K562 (cell line): Measurements from ENCODE around the gene CEP76.

ENCODE experiments used
- FIP1L1 ChIP-seq: fragments of 200-400 bp; formaldehyde crosslinking; IDR thresholded peaks from 2 replicates; pipeline ENCODE4 v1.6.1; 2018; ENCODE audit warnings: mild to moderate bottlenecking, low read depth, low read length; ENCODE audit not compliant: poor library complexity, severe bottlenecking
- KDM1A ChIP-seq, 2 experiments: fragments of 450-650 bp; IDR thresholded peaks; 2 replicates each; pipeline ENCODE4 v1.6.1; 2016; ENCODE audit warnings: mild to moderate bottlenecking in 2 of 2
- MTA3 ChIP-seq: fragments of 450-650 bp; formaldehyde crosslinking; IDR thresholded peaks from 2 replicates; pipeline ENCODE4 v1.6.1; 2017; ENCODE audit warnings: mild to moderate bottlenecking, borderline replicate concordance
- RBM25 ChIP-seq: fragments of 200-400 bp; formaldehyde crosslinking; IDR thresholded peaks from 2 replicates; pipeline ENCODE4 v1.6.1; 2018; ENCODE audit warnings: low read length, low read depth, moderate library complexity; ENCODE audit not compliant: severe bottlenecking
- SRF ChIP-seq, 2 experiments: fragments of 250-450, 450-650 bp in 1 of 2; sonication (Bioruptor Pico) in 1 of 2; sonication (generic) in 1 of 2; formaldehyde crosslinking; IDR thresholded peaks; 2 replicates each; pipeline versions ENCODE4 v1.5.0 to v1.5.1; 2020 to 2022; ENCODE audit warnings: mild to moderate bottlenecking in 1 of 2, missing genetic modification reagents in 1 of 2
- TCF7L2 ChIP-seq: fragments of 150-350 bp; IDR thresholded peaks from 2 replicates; pipeline ENCODE4 v1.6.1; 2016; ENCODE audit warnings: low read depth, mild to moderate bottlenecking, low read length, moderate library complexity
- TF ChIP-seq, protein P1 (sequence below): sonication (generic); formaldehyde crosslinking; IDR thresholded peaks from 2 replicates; pipeline ENCODE4 v1.8.0; 2022; ENCODE audit warnings: mild to moderate bottlenecking, missing genetic modification reagents
- TF ChIP-seq, protein P2 (sequence below), 3 experiments: IDR thresholded peaks in 2 of 3; conservative IDR thresholded peaks in 1 of 3; 2 replicates each; pipeline ENCODE4 v1.5.1; 2011 to 2012; ENCODE audit warnings: low read length in 3 of 3, mild to moderate bottlenecking in 3 of 3, control low read depth in 2 of 3, improper control_type of control experiment in 1 of 3, inconsistent platforms in 1 of 3, low read depth in 1 of 3, mixed read lengths in 1 of 3, moderate library complexity in 1 of 3; ENCODE audit not compliant: insufficient read depth in 2 of 3

DNA sequence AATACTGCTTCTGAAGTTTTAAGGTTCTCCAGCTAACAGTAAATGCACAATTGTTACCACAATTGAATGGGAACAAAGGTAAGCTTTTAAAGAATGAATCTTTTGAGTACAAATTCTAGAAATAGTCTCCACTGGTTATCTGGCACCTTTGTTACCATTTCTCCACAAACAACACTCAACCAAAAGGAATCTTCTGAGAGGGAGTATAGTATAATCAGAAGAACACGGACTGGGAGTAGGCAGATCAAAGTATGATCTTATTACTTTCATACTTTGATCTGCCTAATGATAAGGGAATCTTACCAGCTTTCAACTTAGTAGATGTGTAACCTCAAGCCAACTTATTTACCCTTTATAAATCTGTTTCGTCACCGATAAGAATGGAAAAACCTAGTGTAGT is 1.4 kb downstream of the CEP76 start:
- TF ChIP-seq MTA3 (no peak), RBM25 (no peak), FIP1L1 (no peak), SRF (CRISPR knock-in tag; IDR thresholded peaks at IDR 0.05) (no peak), KDM1A (IDR thresholded peaks at IDR 0.05) (no peak), TCF7L2 (no peak)
- TF ChIP-seq, protein P1, sequence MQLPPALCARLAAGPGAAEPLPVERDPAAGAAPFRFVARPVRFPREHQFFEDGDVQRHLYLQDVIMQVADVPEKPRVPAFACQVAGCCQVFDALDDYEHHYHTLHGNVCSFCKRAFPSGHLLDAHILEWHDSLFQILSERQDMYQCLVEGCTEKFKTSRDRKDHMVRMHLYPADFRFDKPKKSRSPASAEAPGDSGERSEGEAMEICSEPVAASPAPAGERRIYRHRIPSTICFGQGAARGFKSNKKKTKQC (CRISPR knock-in tag) = no peak
- TF ChIP-seq, protein P2, sequence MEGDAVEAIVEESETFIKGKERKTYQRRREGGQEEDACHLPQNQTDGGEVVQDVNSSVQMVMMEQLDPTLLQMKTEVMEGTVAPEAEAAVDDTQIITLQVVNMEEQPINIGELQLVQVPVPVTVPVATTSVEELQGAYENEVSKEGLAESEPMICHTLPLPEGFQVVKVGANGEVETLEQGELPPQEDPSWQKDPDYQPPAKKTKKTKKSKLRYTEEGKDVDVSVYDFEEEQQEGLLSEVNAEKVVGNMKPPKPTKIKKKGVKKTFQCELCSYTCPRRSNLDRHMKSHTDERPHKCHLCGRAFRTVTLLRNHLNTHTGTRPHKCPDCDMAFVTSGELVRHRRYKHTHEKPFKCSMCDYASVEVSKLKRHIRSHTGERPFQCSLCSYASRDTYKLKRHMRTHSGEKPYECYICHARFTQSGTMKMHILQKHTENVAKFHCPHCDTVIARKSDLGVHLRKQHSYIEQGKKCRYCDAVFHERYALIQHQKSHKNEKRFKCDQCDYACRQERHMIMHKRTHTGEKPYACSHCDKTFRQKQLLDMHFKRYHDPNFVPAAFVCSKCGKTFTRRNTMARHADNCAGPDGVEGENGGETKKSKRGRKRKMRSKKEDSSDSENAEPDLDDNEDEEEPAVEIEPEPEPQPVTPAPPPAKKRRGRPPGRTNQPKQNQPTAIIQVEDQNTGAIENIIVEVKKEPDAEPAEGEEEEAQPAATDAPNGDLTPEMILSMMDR (IDR thresholded peaks at IDR 0.05 in 2 of 3, conservative IDR thresholded peaks at IDR 0.05 in 1 of 3; ENCODE audit: insufficient read depth in 2 of 3, low read depth in 1 of 3, low read length in 3 of 3) = no peak
